ENCODE results near the gene MAGI3. TPM values are rescaled to one million over a fixed set of nuclear protein-coding genes. Genes with fewer than 3 reads are reported as not detected.
"Not testable (repeated sequence)": the region's sequence is repeated elsewhere in the genome, so short reads cannot be mapped to it uniquely, and the experiment has no call there.

Gene MAGI3
- total and polyA plus RNA-seq, 8 donors: 27.4 to 62.2 (median 36.3) TPM

GRCh38 chr1:113401728-113402127 is 11.4 kb downstream of the MAGI3 start:
- Histone ChIP-seq H3K9me3 (no peaks in the 10 kb centered on the region), H3K4me3 (no peak overlapping the region), H3K27ac (no peak overlapping the region), H3K4me1 (peaks cover 0 to 9% of the 10 kb centered on the region in 2 donors), H3K27me3 (no peaks in the 10 kb centered on the region), H3K36me3 (no peaks in the 10 kb centered on the region)
- peak; percentile 84 for ATAC-seq
- intact Hi-C loops (cut with DNase I): no loop called here
- no peak for DNase-seq
- TF ChIP-seq CTCF (IDR thresholded peaks at IDR 0.05): no peak

GRCh38 chr1:113403065-113403464 is 12.8 kb downstream of the MAGI3 start:
- H3K9me3 ChIP-seq: no peaks in the 10 kb centered on the region
- intact Hi-C loops (cut with DNase I): no loop called here
- no peaks in the 10 kb centered on the region for H3K27me3 ChIP-seq
- DNase-seq (no peak), ATAC-seq (no peak)
- H3K27ac ChIP-seq: no peak overlapping the region
- TF ChIP-seq CTCF (IDR thresholded peaks at IDR 0.05): no peak
- no peaks in the 10 kb centered on the region for H3K36me3 ChIP-seq
- no peak overlapping the region for H3K4me3 ChIP-seq
- peaks cover 0 to 9% of the 10 kb centered on the region in 2 donors for H3K4me1 ChIP-seq

GRCh38 chr1:113405573-113405972 is 15.3 kb downstream of the MAGI3 start:
- no peaks in the 10 kb centered on the region for H3K27me3 ChIP-seq
- no peak for ATAC-seq

GRCh38 chr1:113406149-113406548 is 15.8 kb downstream of the MAGI3 start:
- intact Hi-C loops (cut with DNase I); ATAC-seq; H3K4me3 ChIP-seq; H3K27me3 ChIP-seq; H3K27ac ChIP-seq; H3K36me3 ChIP-seq; H3K4me1 ChIP-seq; H3K9me3 ChIP-seq; DNase-seq: not testable (repeated sequence)

More at GRCh38 chr1:113405573-113405972, 15.3 kb downstream of the MAGI3 start:
- Histone ChIP-seq H3K27ac (no peak overlapping the region), H3K4me3 (no peak overlapping the region), H3K9me3 (no peaks in the 10 kb centered on the region), H3K36me3 (no peaks in the 10 kb centered on the region), H3K4me1 (peaks cover 0 to 6% of the 10 kb centered on the region in 2 donors)
- DNase-seq: no peak
- intact Hi-C loops (cut with DNase I): no loop called here
- no peak for TF ChIP-seq CTCF (IDR thresholded peaks at IDR 0.05)

GRCh38 chr1:113409363-113409762 is 19.0 kb downstream of the MAGI3 start:
- Histone ChIP-seq H3K4me1 (no peaks in the 10 kb centered on the region), H3K27me3 (no peaks in the 10 kb centered on the region), H3K27ac (no peak overlapping the region), H3K9me3 (peaks cover 4 to 5% of the 10 kb centered on the region in 2 donors), H3K4me3 (no peak overlapping the region), H3K36me3 (no peaks in the 10 kb centered on the region)
- intact Hi-C loops (cut with DNase I): no loop called here
- ATAC-seq: no peak
- TF ChIP-seq CTCF (IDR thresholded peaks at IDR 0.05): no peak
- no peak for DNase-seq

- DNase-seq; H3K4me3 ChIP-seq; H3K9me3 ChIP-seq; intact Hi-C loops (cut with DNase I); H3K27ac ChIP-seq; H3K4me1 ChIP-seq; H3K27me3 ChIP-seq; H3K36me3 ChIP-seq; ATAC-seq: not testable (repeated sequence)
Measured at GRCh38 chr1:113412020-113412419, 21.7 kb downstream of the MAGI3 start.
